ENCODE data around the gene MAP4K4. TPM values are rescaled to one million over a fixed set of nuclear protein-coding genes. Genes with fewer than 3 reads are reported as not detected.

Gene MAP4K4
- total and polyA plus RNA-seq, 2 of the 13 experiments (the other 11 are each of a cell fraction or from before 2014, with no cell fraction given), result 105 to 264 TPM

- TF ChIP-seq ZNF687 (CRISPR knock-in tag; IDR thresholded peaks at IDR 0.05), result peak; percentile 60
- no peak for TF ChIP-seq ZNF335 (CRISPR knock-in tag; IDR thresholded peaks at IDR 0.05)
- 0 out of 2 replicates have a peak, but pooled peaks have one; percentile 23 for TF ChIP-seq ZNF747 (CRISPR knock-in tag; IDR thresholded peaks at IDR 0.05; ENCODE audit: borderline replicate concordance)
- TF ChIP-seq ZBTB26 (CRISPR knock-in tag; IDR thresholded peaks at IDR 0.05; ENCODE audit: borderline replicate concordance), result no peak
- no peak for TF ChIP-seq SIN3A (IDR thresholded peaks at IDR 0.05; ENCODE audit: borderline replicate concordance, low read depth, low read length)
- TF ChIP-seq HNRNPK (IDR thresholded peaks at IDR 0.05; ENCODE audit: low read depth, low read length, poor library complexity, severe bottlenecking), result peak; percentile 77
- no peak for TF ChIP-seq ZNF501 (CRISPR knock-in tag; IDR thresholded peaks at IDR 0.05)
- no peak for TF ChIP-seq ZSCAN21 (CRISPR knock-in tag; IDR thresholded peaks at IDR 0.05; ENCODE audit: borderline replicate concordance)
- TF ChIP-seq FOXA3 (CRISPR knock-in tag; IDR thresholded peaks at IDR 0.05), result peak; percentile 88
- TF ChIP-seq ZNF598 (CRISPR knock-in tag; IDR thresholded peaks at IDR 0.05; ENCODE audit: borderline replicate concordance), result 0 out of 2 replicates have a peak, but pooled peaks have one; percentile 75
- TF ChIP-seq ZNF260 (CRISPR knock-in tag; IDR thresholded peaks at IDR 0.05; ENCODE audit: borderline replicate concordance, low read depth), result no peak
- TF ChIP-seq ZFP36L2 (CRISPR knock-in tag; IDR thresholded peaks at IDR 0.05), result no peak
- peak; percentile 27; the same call in 1 of the 2 replicates for TF ChIP-seq FOXK1 (CRISPR knock-in tag; IDR thresholded peaks at IDR 0.05; ENCODE audit: borderline replicate concordance, low read depth)
- TF ChIP-seq ZFX (CRISPR knock-in tag; IDR thresholded peaks at IDR 0.05; ENCODE audit: low read depth), result peak; percentile 46; the same call in 1 of the 2 replicates
- TF ChIP-seq SOX5 (CRISPR knock-in tag; IDR thresholded peaks at IDR 0.05; ENCODE audit: borderline replicate concordance), result peak; percentile 48; the same call in 1 of the 2 replicates
- TF ChIP-seq MAZ (IDR thresholded peaks at IDR 0.05; ENCODE audit: borderline replicate concordance, low read depth, low read length), result no peak
- TF ChIP-seq MAZ (CRISPR knock-in tag; IDR thresholded peaks at IDR 0.05; ENCODE audit: low read depth), result peak; percentile 33; the same call in 1 of the 2 replicates
- TF ChIP-seq UBTF (CRISPR knock-in tag; IDR thresholded peaks at IDR 0.05), result no peak
- peak; percentile 76 for TF ChIP-seq NCOA2 (CRISPR knock-in tag; IDR thresholded peaks at IDR 0.05)
- TF ChIP-seq RNF2 (conservative IDR thresholded peaks at IDR 0.05; ENCODE audit: low read depth), result no peak
Observed at GRCh38 chr2:101655702-101656422, 41.6 kb upstream of the MAP4K4 start (continued).
